ENCODE results near the gene CCNY.

CCNY gene

GRCh38 chr10:35600193-35600592, 263.9 kb downstream of the CCNY start:
- no peak for DNase-seq

GRCh38 chr10:35605191-35605590, 268.9 kb downstream of the CCNY start, which contains the start of gene GJD4:
Gene GJD4 (plus strand): TSS chr10:35605341. CDS start chr10:35605568, 227 bp downstream.
- no peak for DNase-seq

GRCh38 chr10:35606430-35606829, 270.1 kb downstream of the CCNY start:
- no peak for DNase-seq

- DNase-seq: no peak
Observed at GRCh38 chr10:35607475-35608327, 271.4 kb downstream of the CCNY start.

GRCh38 chr10:35608328-35608672, 272.0 kb downstream of the CCNY start:
- DNase-seq: no peak

GRCh38 chr10:35611750-35612149, 275.4 kb downstream of the CCNY start:
- no peak for DNase-seq

- DNase-seq: no peak
Observed at GRCh38 chr10:35612385-35613106, 276.2 kb downstream of the CCNY start.

- no peak for DNase-seq
Observed at GRCh38 chr10:35613107-35613440, 276.8 kb downstream of the CCNY start.

- no peak for DNase-seq
Observed at GRCh38 chr10:35613597-35614226, 277.4 kb downstream of the CCNY start.

GRCh38 chr10:35614312-35614711, 278.0 kb downstream of the CCNY start:
- no peak for DNase-seq
